Heart left ventricle (tissue), 16 donors: ENCODE results near the gene NDRG4. TPM values are rescaled to one million over a fixed set of nuclear protein-coding genes. Genes with fewer than 3 reads are reported as not detected.

Experiments used
- ATAC-seq, 4 donors: fragments of 200-7000 bp; cut with Tn5 transposase; one replicate each; pipeline ENCODE4 v1.9.1; 2020 to 2022; ENCODE audit warnings: moderate library complexity in 4 of 4, mild to moderate bottlenecking in 3 of 4, moderate number of reproducible peaks in 1 of 4
- DNase-seq, 5 donors: peaks; one replicate each; pipeline ENCODE4 v3.0.0-alpha.2; 2020
- H3K27ac ChIP-seq, 12 donors: fragments of 200-600 bp; sonication (generic) in 4 of 12; one replicate each; pipeline versions ENCODE4 v1.5.0 to v1.8.0; 2016 to 2022; ENCODE audit warnings: mild to moderate bottlenecking in 2 of 12
- H3K27me3 ChIP-seq, 9 donors: fragments of 200-600 bp; sonication (generic) in 2 of 9; one replicate each; pipeline versions ENCODE4 v1.5.1 to v1.8.0; 2016 to 2022; ENCODE audit warnings: mild to moderate bottlenecking in 3 of 9
- H3K36me3 ChIP-seq, 9 donors: fragments of 200-600 bp; sonication (generic) in 2 of 9; one replicate each; pipeline versions ENCODE4 v1.5.0 to v1.8.0; 2018 to 2022; ENCODE audit warnings: mild to moderate bottlenecking in 2 of 9
- H3K4me1 ChIP-seq, 12 donors: fragments of 200-600 bp; sonication (generic) in 4 of 12; one replicate each; pipeline versions ENCODE4 v1.5.0 to v1.8.0; 2016 to 2022; ENCODE audit warnings: mild to moderate bottlenecking in 3 of 12
- H3K4me3 ChIP-seq, 12 donors: fragments of 200-600 bp; sonication (generic) in 4 of 12; one replicate each; pipeline versions ENCODE4 v1.5.0 to v1.8.0; 2017 to 2022; ENCODE audit warnings: mild to moderate bottlenecking in 9 of 12, moderate library complexity in 4 of 12
- H3K9me3 ChIP-seq, 12 donors: fragments of 200-600 bp; sonication (generic) in 4 of 12; one replicate each; pipeline versions ENCODE4 v1.5.0 to v1.8.0; 2016 to 2022; ENCODE audit warnings: mild to moderate bottlenecking in 1 of 12
- CTCF ChIP-seq, 12 donors: fragments of 200-600 bp; sonication (generic) in 4 of 12; IDR thresholded peaks; one replicate each; pipeline versions ENCODE4 v1.5.0 to v1.8.0; 2018 to 2022; ENCODE audit warnings: antibody characterized with exemption in 12 of 12, mild to moderate bottlenecking in 5 of 12
- POLR2A ChIP-seq, 2 donors: fragments of 450-650 bp; IDR thresholded peaks; one replicate each; pipeline ENCODE4 v1.6.1; 2017; ENCODE audit warnings: antibody characterized with exemption in 2 of 2, mild to moderate bottlenecking in 2 of 2, moderate library complexity in 2 of 2
- WGBS, 4 donors: extraction: QIAGEN DNeasy Blood & Tissue Kit in 2 of 4; methylation state at CpG; one replicate each; pipeline versions ENCODE4 v1.1.5 to v1.1.7; 2013 to 2018; 5-methylcytosine and 5-hydroxymethylcytosine counted together
- intact Hi-C, 10 donors: fragments of 100-400 bp; cut with DNase I; formaldehyde crosslinking; loops; one replicate each; pipeline versions ENCODE4 v1.11.1 to v1.14.2; 2022
- polyA plus RNA-seq, 2 donors: library from polyadenylated mRNA; stranded (reverse); fragments of 200-250 nt; gene quantifications; one replicate each; pipeline ENCODE4 v1.2.3, GENCODE V29; 2013
- total RNA-seq, 9 donors: library from RNA; depleted of rRNA in 2 of 9; stranded (reverse); fragments of >200 nt in 2 of 9; fragmentation: NEBNext Ultra II Directional in 3 of 9; extraction: Animal tissue kit (Norgen Biotek cat#: 25700) in 3 of 9; gene quantifications; one replicate each; pipeline versions ENCODE4 v1.1.0 to v1.2.4, GENCODE V29; 2016 to 2023
- donor health status: ischemic (EF 13 %, LVEDD 7.1; RV severe dilation, severe dysfunction).
- donor health status: healthy with polysubstance abuse.
- donor health status: DM: no; HTN: yes; CAD: no.
- donor health status: DM: no; HTN: no; CAD: no.
- donor health status: ischemic (EF 25% LVEDD 6.9; RV normal size, moderate dysfunction).
- donor health status: ischemic (EF 25% LVEDD 5.7; RV mildly dilated, moderate dysfunction).
- donor health status: healthy.
- donor health status: DM: yes; HTN: yes; CAD: no.
- donor health status: ischemic (EF 35%, LVEDD 5.7; RV mildly dilated, moderate dysfunction).
- donor health status: nonischemic (EF 11% LVEDD 7.7; RV severe dilation, severe dysfunction).
- donor health status: DM: yes; HTN: yes; CAD: no.
- donor health status: PGD.
- donor health status: ischemic (EF 29% LVEDD 5.4; RV normal size, mild dysfunction).
- donor health status: nonischemic (EF 23%, LVEDD 6.1; RV moderate dilation, normal function).

NDRG4 gene
- total and polyA plus RNA-seq, 11 donors: 294 to 1,429 (median 742) TPM

- DNase-seq: peak in 1 of 5 donors; percentile 21
- no peaks in the 10 kb centered on the region for H3K27me3 ChIP-seq
- TF ChIP-seq POLR2A (IDR thresholded peaks at IDR 0.05): no peak
- TF ChIP-seq CTCF (IDR thresholded peaks at IDR 0.05): no peak
- peaks cover 0 to 19% (median 0%) of the 10 kb centered on the region in 9 donors for H3K36me3 ChIP-seq
- 78 to 83% (median 81%) methylated on average over 18 to 20 of the region's 20 CpGs for WGBS, 4 donors
- H3K4me1 ChIP-seq: peaks cover 0 to 76% (median 23%) of the 10 kb centered on the region in 12 donors
- intact Hi-C loops: no loop called here
- no peaks in the 10 kb centered on the region for H3K9me3 ChIP-seq
- peak overlapping the region in 5 of 12 donors; percentile 38 to 81 (median 73) for H3K27ac ChIP-seq
- no peak overlapping the region for H3K4me3 ChIP-seq
- ATAC-seq: no peak
Measured at GRCh38 chr16:58493756-58494431, 6.0 kb upstream of the NDRG4 start.

- peak; percentile 40 to 72 (median 60) for ATAC-seq
- DNase-seq: peak in 4 of 5 donors; percentile 88 to 91 (median 90)
- peaks cover 0 to 86% (median 23%) of the 10 kb centered on the region in 12 donors for H3K4me1 ChIP-seq
- no peak for TF ChIP-seq POLR2A (IDR thresholded peaks at IDR 0.05)
- TF ChIP-seq CTCF (IDR thresholded peaks at IDR 0.05): peak; percentile 13 to 70 (median 42)
- H3K9me3 ChIP-seq: no peaks in the 10 kb centered on the region
- H3K27me3 ChIP-seq: no peaks in the 10 kb centered on the region
- intact Hi-C loops: no loop called here
- peak overlapping the region in 9 of 12 donors; percentile 2 to 46 (median 25) for H3K4me3 ChIP-seq
- WGBS, 4 donors: 1 to 3% (median 3%) methylated on average over 8 of the region's 8 CpGs
- H3K27ac ChIP-seq: peak overlapping the region in 11 of 12 donors; percentile 59 to 93 (median 76)
- H3K36me3 ChIP-seq: peaks cover 0 to 16% (median 0%) of the 10 kb centered on the region in 9 donors
Measured at GRCh38 chr16:58494981-58495520, 4.9 kb upstream of the NDRG4 start.

- H3K4me1 ChIP-seq: peaks cover 0 to 93% (median 24%) of the 10 kb centered on the region in 12 donors
- ATAC-seq (peak; percentile 22 to 47 (median 24)), DNase-seq (peak in 3 of 5 donors; percentile 40 to 82 (median 57))
- peak overlapping the region in 9 of 12 donors; percentile 2 to 46 (median 25) for H3K4me3 ChIP-seq
- peak overlapping the region; percentile 4 to 93 (median 74) for H3K27ac ChIP-seq
- intact Hi-C loops: no loop called here
- 41 to 53% (median 48%) methylated on average over 23 to 24 of the region's 24 CpGs for WGBS, 4 donors
- peaks cover 0 to 4% (median 0%) of the 10 kb centered on the region in 9 donors for H3K27me3 ChIP-seq
- no peaks in the 10 kb centered on the region for H3K9me3 ChIP-seq
- H3K36me3 ChIP-seq: peaks cover 0 to 16% (median 0%) of the 10 kb centered on the region in 9 donors
- no peak for TF ChIP-seq POLR2A (IDR thresholded peaks at IDR 0.05)
Measured at GRCh38 chr16:58495521-58496331, 4.2 kb upstream of the NDRG4 start.

GRCh38 chr16:58497468-58497867 lies 2.5 kb upstream of the NDRG4 start:
- Histone ChIP-seq H3K27me3 (peaks cover 0 to 16% (median 0%) of the 10 kb centered on the region in 9 donors), H3K4me1 (peaks cover 0 to 86% (median 27%) of the 10 kb centered on the region in 12 donors), H3K4me3 (no peak overlapping the region), H3K36me3 (peaks cover 0 to 20% (median 0%) of the 10 kb centered on the region in 9 donors), H3K9me3 (no peaks in the 10 kb centered on the region), H3K27ac (peak overlapping the region in 7 of 12 donors; percentile 10 to 89 (median 24))
- intact Hi-C loops: no loop called here
- DNase-seq (peak in 1 of 5 donors; percentile 19), ATAC-seq (no peak)
- no peak for TF ChIP-seq POLR2A (IDR thresholded peaks at IDR 0.05)
- TF ChIP-seq CTCF (IDR thresholded peaks at IDR 0.05): no peak
- WGBS, 4 donors: 85 to 93% (median 89%) methylated on average over 2 of the region's 2 CpGs
